ENCODE data around the gene FBXW10B. TPM values are rescaled to one million over a fixed set of nuclear protein-coding genes. Genes with fewer than 3 reads are reported as not detected.
"Not testable (repeated sequence)": the region's sequence is repeated elsewhere in the genome, so short reads cannot be mapped to it uniquely, and the experiment has no call there.

The FBXW10B gene
- 2.4 TPM for total RNA-seq (ENCODE audit: insufficient read depth, low replicate concordance)

- DNase-seq (ENCODE audit: low spot score) = peak; percentile 22
These were observed at the start of gene FBXW10B for GRCh38 chr17:15619331-15620058. Gene FBXW10B, minus strand, starts transcription at chr17:15619704. Its CDS starts 192 bp downstream, at chr17:15619512.

DNA sequence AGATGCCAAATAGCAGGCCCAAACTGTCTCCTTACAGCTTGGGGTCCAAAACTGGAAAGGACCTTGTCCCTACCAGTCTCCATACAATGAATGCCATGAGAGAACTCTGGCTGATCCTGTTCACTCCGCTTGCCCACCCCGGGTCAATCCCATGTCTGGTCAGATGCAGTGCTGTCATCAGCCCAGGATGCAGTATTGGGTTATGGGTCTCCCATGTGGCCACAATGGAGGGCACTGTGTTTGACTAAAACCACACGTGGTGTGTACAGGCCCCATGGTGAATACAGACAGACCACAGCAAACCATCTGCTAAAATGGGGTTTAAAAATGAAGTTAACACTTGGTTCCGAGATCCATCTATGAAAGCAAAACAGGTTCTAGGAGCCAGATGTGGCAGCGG, 44.2 kb upstream of the FBXW10B start:
- no peak for DNase-seq (ENCODE audit: low spot score)

- DNase-seq (ENCODE audit: low spot score) = no peak
These were observed 43.7 kb upstream of the FBXW10B start for GRCh38 chr17:15663176-15663575.

- no peak for DNase-seq (ENCODE audit: low spot score)
These were observed 43.2 kb upstream of the FBXW10B start for GRCh38 chr17:15662681-15663080.

DNA sequence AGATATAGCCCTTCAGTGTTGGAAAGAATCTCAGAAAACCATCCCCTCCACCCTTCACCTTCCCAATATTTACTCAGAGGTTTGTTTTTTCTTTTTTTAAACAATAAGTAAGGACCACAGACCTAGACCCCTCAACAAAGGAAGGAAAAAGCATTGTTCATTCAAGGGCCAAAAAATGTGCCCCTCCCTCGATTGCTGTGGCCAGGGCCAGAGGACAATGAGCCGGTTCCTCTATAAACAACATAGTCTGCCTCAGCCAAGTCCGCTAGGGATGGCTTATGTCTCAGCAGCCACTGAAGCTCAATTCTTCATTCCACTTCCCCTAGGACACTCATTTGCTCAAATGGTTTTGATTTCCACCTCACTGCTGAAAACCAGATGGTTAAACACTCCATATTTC, 40.6 kb upstream of the FBXW10B start:
- no peak for DNase-seq (ENCODE audit: low spot score)

- no peak for DNase-seq (ENCODE audit: low spot score)
These were observed 40.2 kb upstream of the FBXW10B start for GRCh38 chr17:15659663-15660062.

DNA sequence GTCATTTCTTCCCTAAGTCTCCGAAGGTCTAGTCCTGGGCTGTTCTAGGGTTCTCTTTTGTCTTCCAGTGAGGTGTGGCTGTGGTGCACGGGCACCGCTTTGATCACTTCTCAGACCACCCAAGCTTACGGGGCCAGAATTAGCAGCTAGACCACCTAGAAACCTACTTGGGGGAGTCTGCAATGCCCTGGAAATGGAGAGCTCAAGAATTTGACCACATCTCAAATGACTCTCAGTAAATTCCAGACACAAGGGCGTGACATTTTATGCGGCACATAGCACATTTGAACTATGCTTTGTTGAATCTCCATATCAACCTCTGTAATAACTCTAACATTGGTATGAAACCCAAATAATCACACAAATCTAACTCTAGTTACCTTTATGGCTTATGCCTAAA, 39.7 kb upstream of the FBXW10B start:
- DNase-seq (ENCODE audit: low spot score) = no peak

DNA sequence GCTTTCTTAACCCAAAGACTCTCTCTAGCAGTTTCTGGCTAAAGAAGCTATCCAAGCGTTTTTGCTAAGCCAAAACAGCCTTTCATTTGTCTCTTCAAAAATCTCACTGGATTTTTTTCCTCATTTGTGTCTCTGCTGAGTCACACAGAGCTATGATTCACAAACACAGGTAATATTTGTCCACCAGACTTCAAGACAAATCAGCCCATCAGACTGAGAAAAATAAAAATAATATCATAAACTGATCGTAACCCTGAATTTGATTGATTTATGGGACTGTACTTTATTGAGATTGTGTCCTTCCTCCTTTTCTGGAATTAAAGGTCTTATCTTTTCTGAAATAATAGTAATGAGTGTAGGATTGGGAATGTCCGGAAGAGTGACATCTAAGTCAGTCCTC, 38.8 kb upstream of the FBXW10B start:
- no peak for DNase-seq (ENCODE audit: low spot score)

DNA sequence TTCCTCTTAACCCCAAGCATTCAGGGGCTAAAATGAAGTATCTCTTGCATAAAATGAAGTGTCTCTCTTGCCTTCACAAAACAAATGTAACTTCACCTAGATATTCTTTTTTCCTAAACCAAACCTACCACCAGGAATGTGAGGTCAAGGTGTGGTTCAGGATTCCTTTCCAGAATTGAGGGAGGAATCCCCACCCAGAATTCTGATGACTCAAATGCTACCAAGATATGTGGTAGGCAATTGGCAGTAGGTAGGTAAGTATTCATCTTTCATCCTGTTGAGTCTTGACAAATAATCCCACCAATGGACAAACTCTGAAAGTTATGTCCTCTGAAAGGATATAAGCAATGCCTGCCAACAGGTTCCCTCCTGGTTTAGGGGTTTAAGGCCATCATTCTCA, 38.4 kb upstream of the FBXW10B start:
- no peak for DNase-seq (ENCODE audit: low spot score)

DNA sequence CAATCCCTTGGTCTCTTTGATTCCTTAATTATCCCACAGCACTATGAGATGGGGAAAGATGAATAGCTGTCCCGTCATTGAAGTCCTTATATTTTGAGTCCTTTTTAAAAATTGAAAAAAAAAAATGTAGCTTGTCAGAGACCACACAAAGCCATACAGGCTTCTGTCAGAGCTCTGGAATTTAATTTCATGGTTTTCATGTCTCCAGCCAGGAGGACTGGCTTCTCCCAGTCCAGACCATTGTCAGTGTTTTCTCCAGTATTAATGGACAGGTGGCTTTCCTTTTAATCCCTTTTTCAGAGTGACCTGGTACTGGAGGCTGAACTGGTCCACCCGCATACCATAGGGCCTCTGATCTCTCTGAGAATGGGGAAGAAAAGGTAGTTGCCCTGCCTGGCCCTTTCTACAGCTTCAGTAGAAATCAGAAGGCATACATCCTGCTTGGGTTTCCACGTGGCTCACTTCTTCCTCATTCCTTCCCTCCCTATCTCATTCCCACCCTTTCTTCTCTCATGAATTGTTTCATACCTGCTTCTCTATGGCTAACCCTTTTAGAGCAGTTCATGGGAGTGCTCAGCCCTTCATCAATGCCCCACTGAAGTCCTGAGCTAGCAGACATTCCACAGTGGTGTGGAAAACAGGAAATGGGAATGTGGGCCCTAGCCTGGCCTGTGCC, 35.5 kb upstream of the FBXW10B start:
- DNase-seq (ENCODE audit: low spot score) = peak; percentile 34

- DNase-seq (ENCODE audit: low spot score) = not testable (repeated sequence)
These were observed 34.9 kb upstream of the FBXW10B start for GRCh38 chr17:15654401-15654800.

- DNase-seq (ENCODE audit: low spot score) = no peak
These were observed 33.5 kb upstream of the FBXW10B start for GRCh38 chr17:15652960-15653359.

DNA sequence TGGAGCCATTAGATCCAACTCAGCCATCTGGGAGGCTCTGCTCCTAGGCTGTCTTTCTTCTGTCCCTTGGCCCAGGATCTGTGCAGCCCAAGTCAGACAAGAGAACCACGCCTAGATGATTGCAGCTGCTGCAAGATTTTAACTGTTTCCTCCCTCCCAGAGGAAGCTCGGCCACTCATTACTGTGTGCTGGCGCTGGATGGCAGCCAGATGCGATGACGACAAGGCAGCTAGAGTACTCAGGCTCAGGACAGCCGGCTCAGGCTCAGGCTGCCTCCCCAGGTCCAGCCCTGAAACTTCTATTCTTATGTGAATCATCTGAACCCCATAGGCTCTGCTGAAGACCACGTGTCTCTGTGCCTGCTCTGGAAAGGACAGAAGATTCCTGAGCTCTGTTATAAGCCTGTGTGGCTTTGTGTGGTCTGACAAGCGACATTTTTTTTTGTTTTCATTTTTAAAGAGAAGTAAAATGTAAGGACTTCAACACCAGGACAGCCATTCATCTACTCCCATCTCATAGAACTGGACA, 32.1 kb upstream of the FBXW10B start:
- DNase-seq (ENCODE audit: low spot score) = peak; percentile 99

DNA sequence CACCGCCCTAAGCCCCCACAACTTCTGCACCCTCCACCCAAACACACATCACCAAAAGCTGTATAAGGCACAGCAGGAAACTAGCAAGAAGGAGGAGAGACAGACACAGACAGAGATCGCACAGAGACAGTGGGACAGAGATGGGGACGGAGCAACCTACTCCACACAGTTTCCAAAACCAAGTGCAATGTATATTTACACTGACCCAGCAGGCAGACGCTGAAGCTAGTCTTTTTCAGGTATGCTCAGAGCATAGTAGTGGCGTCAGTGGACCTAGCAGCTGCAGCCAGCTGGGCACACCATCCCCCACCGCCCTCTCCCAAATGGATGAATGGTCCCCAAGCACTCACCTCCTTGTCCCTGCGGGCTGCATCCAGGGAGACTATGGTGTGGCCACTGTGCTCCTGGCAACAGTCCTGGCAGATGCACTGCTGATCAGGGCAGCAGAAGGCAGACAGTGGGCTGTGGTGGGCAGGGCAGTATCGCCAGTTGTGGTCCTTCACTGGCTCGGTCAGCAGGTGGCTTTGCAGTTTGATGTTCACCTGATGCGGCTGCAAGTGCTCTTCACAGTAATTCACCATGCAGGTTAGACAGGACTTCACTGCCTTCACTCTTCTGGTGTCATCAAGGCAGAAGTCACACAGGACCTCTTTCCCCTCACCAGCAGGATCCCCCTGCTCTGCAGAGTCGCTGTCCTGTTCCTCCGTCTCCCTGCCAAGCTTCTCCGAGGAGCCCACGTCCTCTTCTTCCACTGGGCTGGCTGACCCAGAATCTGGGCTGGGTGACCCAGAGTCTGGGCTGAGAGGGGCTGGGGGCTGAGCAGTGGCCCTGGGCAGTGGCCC, 31.5 kb upstream of the FBXW10B start:
- DNase-seq (ENCODE audit: low spot score) = no peak

- DNase-seq (ENCODE audit: low spot score) = no peak
These were observed 30.4 kb upstream of the FBXW10B start for GRCh38 chr17:15649861-15650421.

GRCh38 chr17:15648386-15648785, 28.9 kb upstream of the FBXW10B start:
- no peak for DNase-seq (ENCODE audit: low spot score)

- peak; percentile 42 for DNase-seq (ENCODE audit: low spot score)
These were observed 26.4 kb upstream of the FBXW10B start for GRCh38 chr17:15645942-15646312.

DNA sequence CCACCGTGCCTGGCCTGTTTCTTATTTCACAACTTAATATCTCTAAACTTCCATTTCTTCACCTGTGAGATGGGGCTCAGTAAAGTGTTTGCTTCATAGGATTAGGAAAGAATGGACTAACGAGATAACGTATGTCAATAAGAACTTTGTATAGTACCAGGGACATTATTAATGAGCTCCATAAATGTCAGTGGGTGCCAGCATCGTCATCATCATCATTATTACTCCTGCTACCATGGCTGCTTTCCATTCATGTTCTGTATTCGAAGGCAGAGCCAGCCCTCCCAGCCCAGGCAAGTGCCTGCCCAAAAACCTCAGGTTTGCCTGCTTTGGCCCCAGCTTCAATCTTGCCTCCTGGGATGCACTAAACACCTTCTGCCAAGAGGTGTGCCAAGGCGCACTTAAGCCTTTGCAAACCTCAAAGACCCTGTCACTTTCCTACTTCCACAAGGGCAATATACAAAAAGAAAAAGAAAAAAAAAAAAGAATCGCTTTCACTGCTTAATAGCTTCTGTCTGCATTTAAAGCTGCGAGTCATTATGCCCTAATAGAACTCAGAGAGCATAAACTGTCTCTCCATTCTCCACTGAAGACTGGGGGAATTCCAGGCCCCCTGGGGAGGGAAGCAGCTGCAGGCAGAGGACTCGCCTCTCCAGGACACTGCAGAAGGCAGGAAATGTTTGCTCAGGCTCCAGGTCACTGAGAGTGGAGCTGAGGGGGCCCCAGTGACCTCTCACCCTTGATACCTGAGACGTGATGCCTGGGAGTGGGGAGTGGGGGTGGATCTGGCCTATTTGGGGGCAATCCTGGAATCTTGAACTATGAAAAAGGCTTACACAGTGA, 25.8 kb upstream of the FBXW10B start:
- DNase-seq (ENCODE audit: low spot score) = not testable (repeated sequence)

- DNase-seq (ENCODE audit: low spot score) = not testable (repeated sequence)
These were observed 23.2 kb upstream of the FBXW10B start for GRCh38 chr17:15642505-15643251.

GRCh38 chr17:15642014-15642413, 22.5 kb upstream of the FBXW10B start:
- not testable (repeated sequence) for DNase-seq (ENCODE audit: low spot score)
